Colonic mucosa (tissue), 4 donors: ENCODE data around the gene CEP250. TPM values are rescaled to one million over a fixed set of nuclear protein-coding genes. Genes with fewer than 3 reads are reported as not detected.

Source experiments
- DNase-seq: peaks from one replicate; pipeline ENCODE4 v3.0.0-alpha.2; 2020
- H3K27ac ChIP-seq: fragments of 200-600 bp; one replicate; pipeline ENCODE4 v1.8.0; 2021
- H3K27me3 ChIP-seq: fragments of 200-600 bp; one replicate; pipeline ENCODE4 v1.8.0; 2021
- H3K36me3 ChIP-seq: fragments of 200-600 bp; one replicate; pipeline ENCODE4 v1.8.0; 2021
- H3K4me1 ChIP-seq: fragments of 200-600 bp; one replicate; pipeline ENCODE4 v1.8.0; 2021; ENCODE audit warnings: mild to moderate bottlenecking
- H3K4me3 ChIP-seq: fragments of 200-600 bp; one replicate; pipeline ENCODE4 v1.8.0; 2021
- H3K9ac ChIP-seq, 2 donors: one replicate each; pipeline ENCODE4 v1.7.0; 2013; ENCODE audit warnings: control low read depth in 2 of 2, low read depth in 2 of 2, low read length in 2 of 2
- H3K9me3 ChIP-seq: fragments of 200-600 bp; one replicate; pipeline ENCODE4 v1.8.0; 2021
- CTCF ChIP-seq: fragments of 200-600 bp; IDR thresholded peaks from one replicate; pipeline ENCODE4 v1.8.0; 2022; ENCODE audit warnings: antibody characterized with exemption, mild to moderate bottlenecking
- intact Hi-C: fragments of 100-400 bp; cut with DNase I; formaldehyde crosslinking; loops from one replicate; pipeline ENCODE4 v1.14.1; 2022
- total RNA-seq, 2 donors: library from RNA; stranded (reverse); fragmentation: NEBNext Ultra II Directional in 1 of 2; extraction: Animal tissue kit (Norgen Biotek cat#: 25700) in 1 of 2; gene quantifications; one replicate each; pipeline ENCODE4 v1.2.1, GENCODE V29; 2021
- donor health status: healthy.
- donor health status: DM: no; HTN: no; CAD: no.
- donor health status: DM: no; HTN: no; CAD: no.

CEP250 gene
- total RNA-seq, 2 donors from 2014 or later: 30.7 to 41.5 TPM

GRCh38 chr20:35527122-35527769 lies 71.8 kb downstream of the CEP250 start:
- H3K9ac ChIP-seq: no peak overlapping the region
- no peak for TF ChIP-seq CTCF

GRCh38 chr20:35529552-35529951 lies 74.2 kb downstream of the CEP250 start, which contains the start of gene C20orf173:
C20orf173 (minus strand) TSS chr20:35529652; CDS start chr20:35529373, 279 bp downstream.
- Histone ChIP-seq H3K27ac (no peak within 1 kb of the TSS), H3K9me3 (no peaks in the 10 kb centered on the region), H3K4me1 (no peaks in the 10 kb centered on the region), H3K4me3 (no peak within 1 kb of the TSS), H3K9ac (no peak within 1 kb of the TSS), H3K36me3 (no peaks in the 10 kb centered on the region), H3K27me3 (no peaks in the 10 kb centered on the region)
- DNase-seq: no peak
- intact Hi-C loops: no loop called here
- no peak for TF ChIP-seq CTCF

More at GRCh38 chr20:35527122-35527769, 71.8 kb downstream of the CEP250 start:
- no peak for DNase-seq
- no peaks in the 10 kb centered on the region for H3K4me1 ChIP-seq
- no peak overlapping the region for H3K4me3 ChIP-seq
- no peaks in the 10 kb centered on the region for H3K36me3 ChIP-seq
- intact Hi-C loops: no loop called here
- H3K9me3 ChIP-seq: no peaks in the 10 kb centered on the region
- H3K27ac ChIP-seq: no peak overlapping the region
- H3K27me3 ChIP-seq: no peaks in the 10 kb centered on the region

GRCh38 chr20:35539756-35540212 lies 84.4 kb downstream of the CEP250 start:
- Histone ChIP-seq H3K27ac (no peak overlapping the region), H3K4me1 (peaks cover 3% of the 10 kb centered on the region), H3K4me3 (no peak overlapping the region), H3K9ac (no peak overlapping the region), H3K9me3 (no peaks in the 10 kb centered on the region), H3K36me3 (no peaks in the 10 kb centered on the region), H3K27me3 (no peaks in the 10 kb centered on the region)
- DNase-seq: peak; percentile 59
- intact Hi-C loops: no loop called here
- no peak for TF ChIP-seq CTCF

GRCh38 chr20:35541118-35541782 lies 85.9 kb downstream of the CEP250 start:
- intact Hi-C loops: no loop called here
- no peak for TF ChIP-seq CTCF
- H3K9me3 ChIP-seq: no peaks in the 10 kb centered on the region
- H3K27ac ChIP-seq: no peak overlapping the region
- no peaks in the 10 kb centered on the region for H3K27me3 ChIP-seq
- H3K9ac ChIP-seq: peak overlapping the region; percentile 32 to 39
- no peaks in the 10 kb centered on the region for H3K36me3 ChIP-seq
- peak overlapping the region; percentile 83 for H3K4me3 ChIP-seq
- peaks cover 3% of the 10 kb centered on the region for H3K4me1 ChIP-seq
- no peak for DNase-seq

- peak within 1 kb of the TSS; percentile 71 to 90 for H3K9ac ChIP-seq
- no peak for TF ChIP-seq CTCF
- H3K36me3 ChIP-seq: no peaks in the 10 kb centered on the region
- DNase-seq: peak; percentile 99
- peaks cover 3% of the 10 kb centered on the region for H3K4me1 ChIP-seq
- peak within 1 kb of the TSS; percentile 82 for H3K27ac ChIP-seq
- intact Hi-C loops: no loop called here
- H3K9me3 ChIP-seq: no peaks in the 10 kb centered on the region
- peak within 1 kb of the TSS; percentile 83 for H3K4me3 ChIP-seq
- no peaks in the 10 kb centered on the region for H3K27me3 ChIP-seq
Measured at GRCh38 chr20:35541783-35542662, 86.6 kb downstream of the CEP250 start, which contains the start of gene ERGIC3. ERGIC3 (plus strand) TSS chr20:35542078; CDS start chr20:35542098, 20 bp downstream.
